Thoracic aorta (tissue), 2 donors: ENCODE measurements around the gene MRPS31. TPM values are rescaled to one million over a fixed set of nuclear protein-coding genes. Genes with fewer than 3 reads are reported as not detected.

Experiments used
- ATAC-seq: fragments of 150-250 bp; one replicate; pipeline ENCODE4 v1.8.0; 2017; ENCODE audit warnings: low read depth; ENCODE audit not compliant: insufficient number of reproducible peaks, low FRiP score
- DNase-seq: peaks from one replicate; pipeline ENCODE4 v3.0.0-alpha.2; 2020; ENCODE audit warnings: low spot score
- H3K27ac ChIP-seq, 2 donors: fragments of 200-600 bp; sonication (generic); 1 replicate in 1 of 2; 2 replicates in 1 of 2; pipeline ENCODE4 v1.5.1; 2016; ENCODE audit warnings: mild to moderate bottlenecking in 2 of 2, moderate library complexity in 2 of 2
- H3K27me3 ChIP-seq: fragments of 200-600 bp; sonication (generic); replicated peaks from 2 replicates; pipeline ENCODE4 v1.6.0; 2016; ENCODE audit warnings: mild to moderate bottlenecking; ENCODE audit not compliant: insufficient read depth
- H3K36me3 ChIP-seq: fragments of 200-600 bp; sonication (generic); one replicate; pipeline ENCODE4 v1.5.1; 2016
- H3K4me1 ChIP-seq, 2 donors: fragments of 200-600 bp; sonication (generic); 1 replicate in 1 of 2; 2 replicates in 1 of 2; pipeline versions ENCODE4 v1.5.1 to v1.6.0; 2016; ENCODE audit warnings: low read depth in 2 of 2, mild to moderate bottlenecking in 1 of 2; ENCODE audit not compliant: control insufficient read depth in 1 of 2
- H3K4me3 ChIP-seq: fragments of 200-600 bp; sonication (generic); 2 replicates; pipeline ENCODE4 v1.5.1; 2016; ENCODE audit warnings: mild to moderate bottlenecking
- H3K9me3 ChIP-seq: fragments of 200-600 bp; sonication (generic); 2 replicates; pipeline ENCODE4 v1.5.1; 2016
- CTCF ChIP-seq: fragments of 200-600 bp; sonication (generic); IDR thresholded peaks from one replicate; pipeline ENCODE4 v1.5.1; 2019; ENCODE audit warnings: antibody characterized with exemption
- total RNA-seq, 2 donors: library from RNA; depleted of rRNA; stranded (reverse); fragments of >200 nt; gene quantifications; one replicate each; pipeline versions ENCODE4 v1.1.0 to v1.2.3, GENCODE V29; 2016

MRPS31 gene
- total RNA-seq, 2 donors from 2014 or later: 11.4 to 13.7 TPM

GRCh38 chr13:40777166-40777808 lies 6.3 kb upstream of the MRPS31 start:
- peak overlapping the region; percentile 57 for H3K4me3 ChIP-seq
- DNase-seq: no peak
- no peaks in the 10 kb centered on the region for H3K27me3 ChIP-seq
- no peak overlapping the region for H3K27ac ChIP-seq
- ATAC-seq: peak; percentile 59
- H3K4me1 ChIP-seq: peaks cover 0 to 8% of the 10 kb centered on the region in 2 donors
- no peaks in the 10 kb centered on the region for H3K9me3 ChIP-seq
- no peaks in the 10 kb centered on the region for H3K36me3 ChIP-seq
- peak; percentile 65 for TF ChIP-seq CTCF

- Histone ChIP-seq H3K27ac (no peak overlapping the region), H3K4me3 (peak overlapping the region; percentile 57), H3K27me3 (no peaks in the 10 kb centered on the region), H3K9me3 (no peaks in the 10 kb centered on the region), H3K4me1 (peaks cover 0 to 8% of the 10 kb centered on the region in 2 donors), H3K36me3 (no peaks in the 10 kb centered on the region)
- DNase-seq (no peak), ATAC-seq (no peak)
- TF ChIP-seq CTCF: no peak
Observed at GRCh38 chr13:40776681-40777165, 5.7 kb upstream of the MRPS31 start.

GRCh38 chr13:40776232-40776631 lies 5.2 kb upstream of the MRPS31 start:
- Histone ChIP-seq H3K36me3 (no peaks in the 10 kb centered on the region), H3K27ac (no peak overlapping the region), H3K9me3 (no peaks in the 10 kb centered on the region), H3K4me1 (peaks cover 0 to 8% of the 10 kb centered on the region in 2 donors), H3K4me3 (no peak overlapping the region), H3K27me3 (no peaks in the 10 kb centered on the region)
- no peak for DNase-seq
- no peak for TF ChIP-seq CTCF
- ATAC-seq: no peak

GRCh38 chr13:40774672-40775071 lies 3.7 kb upstream of the MRPS31 start:
- Histone ChIP-seq H3K4me3 (no peak overlapping the region), H3K9me3 (no peaks in the 10 kb centered on the region), H3K36me3 (no peaks in the 10 kb centered on the region), H3K4me1 (peaks cover 7 to 16% of the 10 kb centered on the region in 2 donors), H3K27ac (no peak overlapping the region), H3K27me3 (no peaks in the 10 kb centered on the region)
- no peak for TF ChIP-seq CTCF
- ATAC-seq: no peak
- DNase-seq: no peak

- Histone ChIP-seq H3K4me3 (no peak overlapping the region), H3K27ac (no peak overlapping the region), H3K4me1 (peaks cover 11 to 18% of the 10 kb centered on the region in 2 donors), H3K9me3 (no peaks in the 10 kb centered on the region), H3K27me3 (no peaks in the 10 kb centered on the region), H3K36me3 (no peaks in the 10 kb centered on the region)
- no peak for TF ChIP-seq CTCF
- no peak for DNase-seq
- ATAC-seq: no peak
Observed at GRCh38 chr13:40772765-40773473, 1.9 kb upstream of the MRPS31 start.
